Hematopoietic multipotent progenitor cell treated with erythropoietin and hydrocortisone succinate and interleukin-3 and kit ligand, for 6 days (in vitro differentiated cells): Measurements from ENCODE around the gene TMEM132D.
"Not testable (repeated sequence)": the region's sequence is repeated elsewhere in the genome, so short reads cannot be mapped to it uniquely, and the experiment has no call there.

ENCODE experiments used
- DNase-seq: peaks from one replicate; pipeline ENCODE4 v3.0.0-alpha.2; 2015

TMEM132D gene

DNA sequence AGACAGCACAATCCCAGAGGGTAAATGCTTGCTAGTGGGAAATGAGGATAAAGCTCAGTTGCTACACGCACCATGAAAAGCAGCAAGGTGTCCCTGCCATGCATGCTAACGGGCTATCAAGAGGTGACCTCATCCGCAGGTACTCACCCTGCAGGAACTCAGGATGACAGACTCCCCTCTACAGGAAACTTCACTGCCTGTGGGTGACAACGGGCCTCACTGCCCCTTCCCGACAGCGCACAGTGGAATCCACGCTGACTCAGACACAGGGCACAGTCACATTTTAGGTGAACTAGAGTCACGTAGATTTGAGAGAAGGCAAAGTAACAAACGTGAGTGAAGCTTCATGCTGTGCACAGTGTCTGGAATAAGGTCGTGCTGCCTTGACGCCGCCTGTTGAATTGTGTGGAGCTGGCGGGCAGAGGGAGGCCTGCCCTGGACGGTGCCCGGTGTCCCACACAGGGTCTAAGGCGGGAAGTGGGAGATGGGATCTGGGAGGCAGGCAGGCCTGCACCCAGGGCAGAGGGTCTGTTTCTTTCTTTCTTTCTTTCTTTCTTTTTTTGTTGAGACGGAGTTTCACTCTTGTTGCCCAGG is 331.8 kb downstream of the TMEM132D start:
- no peak for DNase-seq

DNA sequence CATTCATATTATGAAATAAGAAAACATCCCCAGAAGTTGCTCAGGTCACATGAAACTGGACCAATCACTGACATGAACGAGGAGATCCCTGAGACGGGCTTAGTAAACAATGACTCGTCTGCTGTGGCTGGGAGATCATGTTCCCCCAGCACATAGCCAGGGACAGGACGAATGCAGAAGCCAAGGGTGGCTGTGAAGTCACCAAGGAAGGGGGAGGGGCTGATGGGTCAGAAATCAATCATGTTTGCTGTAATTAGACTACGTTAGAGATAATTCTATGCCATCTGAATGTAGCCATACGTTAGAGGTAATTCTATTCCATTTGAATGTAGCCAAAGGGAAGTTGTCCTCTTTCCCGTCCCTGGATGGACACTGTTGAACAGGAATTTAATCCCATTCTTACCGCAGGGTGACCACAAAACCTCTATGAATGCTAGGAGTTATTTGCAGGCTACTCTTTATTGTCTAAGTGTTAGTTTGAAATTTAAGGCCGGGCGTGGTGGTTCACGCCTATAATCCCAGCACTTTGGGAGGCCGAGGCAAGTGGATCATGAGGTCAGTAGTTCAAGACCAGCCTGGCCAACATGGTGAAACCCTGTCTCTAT is 332.9 kb downstream of the TMEM132D start:
- DNase-seq = no peak

- DNase-seq = no peak
These were observed 337.0 kb downstream of the TMEM132D start for GRCh38 chr12:129566800-129567199.

DNA sequence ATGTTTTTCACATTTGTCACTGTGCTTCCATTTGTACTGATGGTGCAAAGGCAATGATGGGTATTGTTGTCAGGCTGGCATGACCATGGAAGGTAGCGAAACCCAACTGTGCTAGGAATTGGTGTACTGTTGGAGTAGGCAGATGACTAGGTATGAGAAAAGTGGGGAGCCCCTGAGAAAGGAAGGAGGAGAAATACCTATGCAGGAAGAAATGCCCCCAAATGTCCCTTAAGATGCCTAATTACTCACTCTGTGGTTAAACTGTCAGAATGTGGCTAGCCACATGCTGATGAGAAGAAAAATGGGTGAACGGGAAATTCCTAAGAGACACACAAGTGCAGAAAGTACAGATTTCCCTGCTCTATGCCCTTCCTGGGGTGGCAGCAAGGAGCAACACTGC is 339.1 kb downstream of the TMEM132D start:
- no peak for DNase-seq

GRCh38 chr12:129563266-129563665 is 340.6 kb downstream of the TMEM132D start:
- DNase-seq = no peak

- DNase-seq = no peak
These were observed 342.5 kb downstream of the TMEM132D start for GRCh38 chr12:129561304-129561703.

DNA sequence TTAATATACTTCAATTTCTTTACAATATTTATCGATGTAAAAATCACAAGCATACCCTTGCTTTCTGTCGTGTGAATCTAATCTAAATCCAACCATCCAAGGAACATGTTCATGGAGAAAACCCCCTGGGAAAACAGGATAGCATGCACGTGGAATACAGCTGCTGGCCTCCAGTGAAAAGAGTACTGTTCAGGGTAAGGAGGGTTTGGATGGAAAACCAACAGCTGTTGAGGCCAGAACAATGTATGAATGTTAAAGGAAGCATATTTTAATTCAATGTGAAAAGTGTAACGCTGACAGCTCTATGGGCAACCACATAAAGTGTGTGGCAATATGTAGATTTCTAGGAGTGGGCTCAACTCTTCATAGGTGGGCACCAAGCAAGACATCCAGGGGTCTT is 344.0 kb downstream of the TMEM132D start:
- no peak for DNase-seq

- DNase-seq = no peak
These were observed 345.8 kb downstream of the TMEM132D start for GRCh38 chr12:129558036-129558435.

- no peak for DNase-seq
These were observed 347.7 kb downstream of the TMEM132D start for GRCh38 chr12:129556082-129556481.

DNA sequence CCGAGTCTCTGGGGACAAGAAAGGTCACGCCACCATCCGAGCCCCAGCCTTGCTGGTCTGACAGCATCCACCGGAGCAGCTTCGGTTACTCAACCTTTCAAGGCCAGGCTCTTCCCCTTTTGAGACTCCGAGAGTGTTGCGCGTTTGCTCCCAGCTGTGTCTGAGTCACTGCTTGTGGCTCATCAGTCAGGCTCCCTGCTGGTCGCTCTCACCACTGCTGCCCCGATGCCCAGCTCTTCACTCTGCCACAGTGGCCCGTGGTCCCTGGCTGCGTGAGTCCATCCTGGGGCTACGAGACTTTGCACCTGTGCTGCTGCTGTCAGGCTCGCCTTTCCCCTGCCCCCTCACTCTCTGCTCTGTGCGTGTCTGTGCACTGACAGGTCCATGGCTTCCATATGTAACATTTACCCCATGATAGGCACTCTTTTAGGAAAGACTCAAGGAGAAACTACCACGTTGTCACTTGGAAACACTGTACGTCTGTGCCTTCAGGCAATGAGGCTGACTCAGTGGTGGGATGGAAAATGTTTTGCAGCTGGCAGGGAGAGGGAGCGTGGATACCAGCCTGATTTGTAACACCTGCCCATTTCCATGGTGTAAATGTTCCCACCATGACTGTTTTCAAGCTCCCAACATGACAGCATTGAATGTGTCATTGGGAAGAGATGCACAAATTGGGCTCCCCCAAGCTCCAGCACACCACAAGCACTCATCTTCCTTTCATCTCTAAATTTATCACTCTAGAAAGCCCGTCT is 350.7 kb downstream of the TMEM132D start:
- DNase-seq = no peak

GRCh38 chr12:129551441-129551840 is 352.4 kb downstream of the TMEM132D start:
- DNase-seq = no peak

GRCh38 chr12:129550353-129550752 is 353.5 kb downstream of the TMEM132D start:
- DNase-seq = no peak

GRCh38 chr12:129549656-129550055 is 354.2 kb downstream of the TMEM132D start:
- no peak for DNase-seq

DNA sequence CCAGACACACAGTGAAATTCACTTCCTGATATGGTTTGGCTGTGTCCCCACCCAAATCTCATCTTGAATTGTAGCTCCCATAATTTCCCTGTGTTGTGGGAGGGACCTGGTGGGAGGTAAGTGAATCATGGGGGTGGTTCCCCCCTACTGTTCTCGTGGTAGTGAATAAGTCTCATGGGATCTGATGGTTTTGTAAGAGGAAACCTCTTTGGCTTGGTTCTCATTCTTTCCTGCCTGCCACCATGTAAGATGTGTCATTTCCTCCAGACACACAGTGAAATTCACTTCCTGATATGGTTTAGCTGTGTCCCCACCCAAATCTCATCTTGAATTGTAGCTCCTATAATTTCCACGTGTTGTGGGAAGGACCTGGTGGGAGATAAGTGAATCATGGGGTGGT is 354.8 kb downstream of the TMEM132D start:
- not testable (repeated sequence) for DNase-seq

DNA sequence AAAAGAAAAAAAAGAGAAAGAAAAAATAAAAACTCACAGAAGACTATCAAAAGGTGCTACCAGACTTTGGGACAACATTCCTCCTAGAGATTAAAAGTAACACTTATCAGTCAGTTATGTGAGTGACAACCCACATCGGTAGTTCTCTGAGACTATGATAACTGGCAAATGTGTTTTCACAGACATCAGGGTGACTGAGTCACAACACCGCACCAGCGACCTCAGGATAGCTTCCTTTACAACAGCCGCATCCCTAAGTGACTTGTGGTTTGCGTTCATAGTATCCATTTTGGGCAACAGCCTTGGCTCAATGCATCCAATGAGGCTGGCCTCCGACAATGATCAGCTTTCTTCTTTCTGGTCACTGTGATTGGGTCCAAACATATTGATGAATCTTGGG is 359.1 kb downstream of the TMEM132D start:
- no peak for DNase-seq

GRCh38 chr12:129540954-129541353 is 362.9 kb downstream of the TMEM132D start:
- no peak for DNase-seq

DNA sequence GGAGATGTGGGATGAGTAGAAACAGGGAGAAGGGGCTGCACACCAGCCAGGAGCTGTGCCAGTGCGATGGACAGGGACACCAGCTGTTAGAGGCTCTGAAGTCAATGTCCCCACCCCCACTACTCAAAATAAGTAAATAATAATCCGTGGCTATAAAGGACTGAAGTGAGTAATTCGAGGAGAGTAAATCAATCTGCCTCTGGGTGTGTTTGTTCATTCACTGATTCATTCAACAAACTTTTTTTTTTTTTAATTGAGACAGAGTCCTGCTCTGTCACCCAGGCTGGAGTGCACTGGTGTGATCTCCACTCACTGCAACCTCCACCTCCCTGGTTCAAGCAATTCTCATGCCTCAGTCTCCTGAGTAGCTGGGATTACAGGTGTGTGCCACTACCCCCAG is 363.6 kb downstream of the TMEM132D start:
- DNase-seq = no peak

GRCh38 chr12:129538724-129539335 is 365.0 kb downstream of the TMEM132D start:
- DNase-seq = not testable (repeated sequence)

DNA sequence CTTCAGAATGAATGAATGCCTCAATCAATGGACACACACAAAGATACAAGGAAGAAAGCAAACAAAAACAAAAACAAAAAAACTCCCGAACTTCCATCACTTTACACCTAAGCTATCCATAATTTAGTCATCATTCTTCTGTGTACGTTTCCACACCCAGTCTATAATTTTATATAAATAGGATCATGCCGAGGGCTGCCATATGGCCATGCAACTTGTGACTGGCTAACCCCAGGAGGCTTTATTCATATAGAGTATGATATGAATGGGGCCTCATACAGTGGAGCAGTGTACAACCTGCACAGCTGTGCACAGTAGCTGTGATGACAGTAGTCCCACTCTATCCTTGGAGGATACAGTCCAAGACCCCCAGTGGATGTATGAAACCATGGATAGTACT is 365.7 kb downstream of the TMEM132D start:
- no peak for DNase-seq

DNA sequence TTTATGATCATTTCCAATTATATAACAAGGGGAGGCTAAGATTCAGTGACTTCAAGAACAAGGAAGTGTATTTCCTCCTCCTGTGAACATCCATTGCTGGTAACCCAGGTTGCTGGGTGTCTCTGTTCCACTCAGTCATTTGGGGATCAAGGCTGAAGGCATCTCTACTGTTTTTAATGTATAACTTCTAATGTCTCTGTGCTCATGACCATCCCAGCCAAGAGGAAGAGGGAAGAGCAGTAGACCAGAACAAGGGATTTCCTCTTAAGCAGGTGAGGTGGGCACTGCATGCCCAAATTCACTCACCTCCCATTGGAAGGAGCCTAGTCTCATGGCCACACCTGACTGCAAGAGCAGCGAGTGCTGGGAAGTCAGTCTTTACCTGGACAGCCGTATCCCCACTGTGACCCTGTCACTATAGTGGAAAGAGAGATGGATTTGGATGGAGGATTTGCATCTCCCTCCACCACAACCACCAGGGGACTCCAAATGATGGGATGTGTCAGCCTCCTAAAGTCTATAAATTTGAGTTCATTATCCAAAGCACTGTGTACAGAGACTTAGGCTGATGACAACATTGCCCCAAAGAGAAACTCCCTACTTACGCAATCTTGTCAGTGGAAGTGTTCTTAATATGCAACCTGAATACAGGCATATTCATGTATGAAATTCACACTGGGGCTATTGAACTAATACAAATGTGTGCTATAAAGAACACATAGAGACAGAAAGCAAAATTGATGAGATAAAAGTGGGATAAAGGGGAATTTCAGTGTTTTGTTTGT is 368.7 kb downstream of the TMEM132D start:
- no peak for DNase-seq

GRCh38 chr12:129532707-129533499 is 370.9 kb downstream of the TMEM132D start:
- DNase-seq = no peak

GRCh38 chr12:129532082-129532481 is 371.7 kb downstream of the TMEM132D start:
- no peak for DNase-seq
